ENCODE results near the gene CDKN2C. TPM values are rescaled to one million over a fixed set of nuclear protein-coding genes. Genes with fewer than 3 reads are reported as not detected.
A peak's percentile ranks its signal among the peaks of the same experiment; 100 is the strongest.

The CDKN2C gene
- total and polyA plus RNA-seq, 10 of the 15 experiments (the other 5 are each of a cell fraction or from before 2014, with no cell fraction given), result 3.3 to 11.7 (median 6.0) TPM

DNA sequence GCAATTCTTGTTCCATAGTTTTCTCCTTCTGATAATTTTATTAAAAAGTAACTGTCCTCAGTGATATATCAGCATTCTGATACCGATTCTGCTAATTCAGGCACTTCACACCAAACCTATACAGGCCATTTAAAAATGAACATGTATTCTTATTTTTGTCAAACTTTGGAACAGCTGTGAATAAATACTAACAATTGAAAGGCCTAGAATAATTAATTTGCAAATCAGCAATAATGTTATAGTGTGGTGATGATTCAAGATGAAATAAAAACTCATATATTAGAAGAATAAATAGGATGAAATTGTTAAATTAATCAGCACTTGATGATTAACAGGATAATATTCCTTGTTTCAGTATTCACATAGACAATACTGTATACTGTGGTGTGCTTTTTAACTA is 9.9 kb downstream of the CDKN2C start:
- peak overlapping the region; percentile 26 for H3K9ac ChIP-seq (ENCODE audit: control insufficient read depth, insufficient read depth, low read length)
- H3K4me2 ChIP-seq (ENCODE audit: control insufficient read depth, insufficient read depth), result peak overlapping the region; percentile 72; the same call in 1 of the 2 replicates
- peaks cover 74% of the 10 kb centered on the region for H3K79me2 ChIP-seq (ENCODE audit: control insufficient read depth, insufficient read depth, low read length)
- no TSS peak for BruUV-seq (replicated peaks)
- peak overlapping the region; percentile 96; the same call in 1 of the 2 replicates for H3K27ac ChIP-seq (ENCODE audit: control insufficient read depth, insufficient read depth)
- DNase-seq (ENCODE audit: low read depth, low spot score), result no peak
- no peaks in the 10 kb centered on the region for H3K9me3 ChIP-seq (replicated peaks; ENCODE audit: control insufficient read depth, insufficient read depth, low read length)
- no peaks in the 10 kb centered on the region for H3K36me3 ChIP-seq (ENCODE audit: control insufficient read depth in 2 of 2, insufficient read depth in 2 of 2, low read length in 1 of 2)
- WGBS (ENCODE audit: insufficient coverage, insufficient replicate concordance, low lambda C conversion rate, missing lambda C conversion rate), result 44% methylated on average over 1 of the region's 1 CpG
- ChIA-PET CTCF (no interaction called here), RAD21 (ENCODE audit: unreplicated experiment) (no interaction called here), SMC1A (ENCODE audit: uncharacterized antibody, unreplicated experiment) (no interaction called here), POLR2A (no interaction called here)
- H3K4me3 ChIP-seq, result peak overlapping the region; percentile 50
- intact Hi-C loops (cut with micrococcal nuclease; ENCODE audit: unreplicated experiment), result no loop called here
- TF ChIP-seq TAF1 (IDR thresholded peaks at IDR 0.05; ENCODE audit: borderline replicate concordance, low read depth, low read length) (no peak), ZBED1 (IDR thresholded peaks at IDR 0.05; ENCODE audit: borderline replicate concordance) (no peak), STAT1 (conservative IDR thresholded peaks at IDR 0.05) (no peak), KLF5 (IDR thresholded peaks at IDR 0.05; ENCODE audit: partially characterized antibody) (no peak), BCL11A (IDR thresholded peaks at IDR 0.05; ENCODE audit: low read depth, low read length) (no peak), YY1 (IDR thresholded peaks at IDR 0.05; ENCODE audit: low read depth, low read length) (no peak), SIX5 (IDR thresholded peaks at IDR 0.05; ENCODE audit: low read depth, low read length, severe bottlenecking) (no peak), CEBPB (IDR thresholded peaks at IDR 0.05; ENCODE audit: borderline replicate concordance in 1 of 2, low read depth in 2 of 2, low read length in 2 of 2) (no peak), RB1 (IDR thresholded peaks at IDR 0.05; ENCODE audit: borderline replicate concordance) (no peak), IKZF2 (IDR thresholded peaks at IDR 0.05) (no peak), HCFC1 (IDR thresholded peaks at IDR 0.05; ENCODE audit: low read length) (no peak), NBN (IDR thresholded peaks at IDR 0.05) (no peak), ZZZ3 (IDR thresholded peaks at IDR 0.05; ENCODE audit: control insufficient read depth, insufficient read length, low read depth) (no peak), STAT3 (IDR thresholded peaks at IDR 0.05; ENCODE audit: low read depth, low read length) (no peak), RAD21 (IDR thresholded peaks at IDR 0.05; ENCODE audit: insufficient read depth, low read depth, low read length) (no peak), TARDBP (IDR thresholded peaks at IDR 0.05; ENCODE audit: borderline replicate concordance) (no peak)
- FAIRE-seq, result no peak
- no peak overlapping the region for H2AFZ ChIP-seq (ENCODE audit: control insufficient read depth, low read depth, low read length)
- no peaks in the 10 kb centered on the region for H3K4me1 ChIP-seq (ENCODE audit: control insufficient read depth, insufficient read depth, low read length)
- in situ Hi-C loops (cut with MboI), result no loop called here
- no peaks in the 10 kb centered on the region for H4K20me1 ChIP-seq (ENCODE audit: control insufficient read depth, insufficient read depth)
- ATAC-seq, result no peak
- H3K27me3 ChIP-seq (replicated peaks in 1 of 2; ENCODE audit: control insufficient read depth in 2 of 2, insufficient read depth in 2 of 2, low read length in 1 of 2), result peaks cover 0 to 4% of the 10 kb centered on the region in 2 experiments; a peak in 2 of 4 replicates
